ENCODE results near the gene CLDN16. TPM values are rescaled to one million over a fixed set of nuclear protein-coding genes. Genes with fewer than 3 reads are reported as not detected.

The CLDN16 gene, protein sequence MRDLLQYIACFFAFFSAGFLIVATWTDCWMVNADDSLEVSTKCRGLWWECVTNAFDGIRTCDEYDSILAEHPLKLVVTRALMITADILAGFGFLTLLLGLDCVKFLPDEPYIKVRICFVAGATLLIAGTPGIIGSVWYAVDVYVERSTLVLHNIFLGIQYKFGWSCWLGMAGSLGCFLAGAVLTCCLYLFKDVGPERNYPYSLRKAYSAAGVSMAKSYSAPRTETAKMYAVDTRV
- not detected in 2 replicates for total RNA-seq

DNA sequence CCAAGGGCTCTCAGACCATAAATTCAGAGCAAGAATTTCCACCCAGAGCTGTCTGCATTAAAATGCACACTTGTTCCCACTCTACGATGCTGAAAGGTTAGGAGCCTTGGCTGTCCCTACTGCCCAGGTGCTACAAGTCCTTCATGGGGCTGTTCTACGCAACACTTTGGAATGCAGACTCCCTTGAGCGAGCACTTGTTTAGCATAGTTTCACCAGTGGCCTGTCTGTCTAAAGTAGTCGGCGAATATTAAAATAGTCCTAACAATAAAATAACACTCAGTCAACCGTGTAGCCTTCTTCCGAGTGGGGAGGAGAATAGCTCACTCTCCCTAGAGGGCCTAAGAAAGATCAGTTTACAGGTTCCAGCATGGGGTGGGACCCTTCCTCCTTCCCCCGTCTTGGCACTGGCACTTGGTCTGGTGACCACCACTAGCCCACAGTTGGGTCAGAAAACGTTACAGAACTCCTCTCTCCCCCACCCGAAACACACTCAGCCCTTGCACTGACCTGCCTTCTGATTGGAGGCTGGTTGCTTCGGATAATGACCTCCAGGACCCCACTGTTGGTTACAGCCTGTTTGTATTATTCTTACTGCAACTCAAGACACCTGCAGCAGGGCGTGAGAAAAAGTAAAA is at the start of gene CLDN16:
TSS of gene CLDN16 (plus strand) at position 586 of the 636 bp plus-strand sequence. CDS start 167 bp downstream, outside the sequence.

DNA sequence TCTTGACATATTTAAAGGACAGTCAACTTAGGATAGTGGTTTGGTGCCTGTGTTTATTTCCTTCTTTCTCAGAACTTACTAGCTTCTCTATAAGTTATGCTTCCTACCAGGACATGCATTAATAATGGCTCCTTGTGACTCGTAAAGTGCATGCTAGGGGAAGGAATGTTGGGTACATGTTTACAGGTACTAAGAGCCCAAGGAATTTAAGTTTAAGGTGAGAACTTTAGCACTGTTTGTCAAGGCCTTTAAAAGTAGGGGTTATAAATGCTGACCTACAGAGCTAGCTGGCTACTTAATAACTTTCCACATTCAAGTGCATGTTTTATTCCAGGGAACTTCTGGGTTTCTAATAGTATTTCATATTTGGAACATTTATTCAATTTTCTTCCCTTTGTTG is 61.8 kb downstream of the CLDN16 start, which contains the start of gene TMEM207:
TSS of gene TMEM207 (minus strand) at position 101 of the 400 bp plus-strand sequence. CDS start at position 9, 92 bp downstream.

Other genes with a start within 250 kb of the CLDN16 start
- gene CLDN1, start 65.7 kb upstream of the CLDN16 start, total RNA-seq, result 0.07 and 0.27 TPM in 2 replicates
- not detected in 2 replicates for gene TMEM207, start 61.7 kb downstream of the CLDN16 start, total RNA-seq
- 15.2 and 15.7 TPM in 2 replicates for gene IL1RAP, start 125.9 kb downstream of the CLDN16 start, total RNA-seq

Measured in thoracic aorta endothelial cell (primary cell).